GM12878 (cell line): ENCODE results near the gene LIG1. TPM values are rescaled to one million over a fixed set of nuclear protein-coding genes. Genes with fewer than 3 reads are reported as not detected.

Source experiments
- ATAC-seq: fragments of 200-7000 bp; cut with Tn5 transposase; 3 replicates; pipeline ENCODE4 v1.9.1; 2020; ENCODE audit warnings: mild to moderate bottlenecking, moderate library complexity
- BruUV-seq: library from RNA; stranded (reverse); fragments of 400-500 nt; replicated peaks from 2 replicates; lab custom pipeline; 2021; lab: Mats Ljungman, UMichigan
- CTCF ChIA-PET: fragments of 300-600 bp; sonication (Branson Sonifier 250); formaldehyde crosslinking; extraction: SDS; loops from one replicate; lab custom pipeline; 2021; ENCODE audit warnings: inconsistent platforms; lab: Yijun Ruan, JAX
- POLR2A ChIA-PET: fragments of 350-600 bp; formaldehyde crosslinking; extraction: SDS; loops from one replicate; lab custom pipeline; 2021; ENCODE audit warnings: inconsistent platforms; lab: Charles Lee
- RAD21 ChIA-PET: fragments of 300-600 bp; sonication (Branson Sonifier 250); formaldehyde crosslinking; loops from one replicate; lab custom pipeline; 2023; ENCODE audit warnings: antibody characterized with exemption; ENCODE audit not compliant: unreplicated experiment; lab: Charles Lee
- SMC1A ChIA-PET: fragments of 300-600 bp; sonication (Branson Sonifier 250); formaldehyde crosslinking; loops from one replicate; lab custom pipeline; 2023; ENCODE audit not compliant: unreplicated experiment, uncharacterized antibody; lab: Charles Lee
- DNase-seq: peaks from one replicate; pipeline ENCODE4 v3.0.0-alpha.2; 2011; ENCODE audit warnings: low read depth, low spot score
- FAIRE-seq: peaks from 3 replicates; lab custom pipeline; 2011; peaks lifted over from hg19 to GRCh38; lab: Jason Lieb, UNC
- H2AFZ ChIP-seq: 2 replicates; pipeline ENCODE4 v1.6.0; 2011; ENCODE audit warnings: low read depth, low read length, control low read depth; ENCODE audit not compliant: control insufficient read depth
- H3K27ac ChIP-seq: 2 replicates; pipeline ENCODE4 v1.5.1; 2011; ENCODE audit warnings: control low read depth; ENCODE audit not compliant: control insufficient read depth, insufficient read depth
- H3K27me3 ChIP-seq, 2 experiments: replicated peaks in 1 of 2; 2 replicates each; pipeline versions ENCODE4 v1.6.0 to v1.6.1; 2011; ENCODE audit warnings: low read length in 1 of 2; ENCODE audit not compliant: control insufficient read depth in 2 of 2, insufficient read depth in 2 of 2
- H3K36me3 ChIP-seq, 2 experiments: 2 replicates each; pipeline ENCODE4 v1.5.1; 2011; ENCODE audit warnings: low read length in 1 of 2; ENCODE audit not compliant: control insufficient read depth in 2 of 2, insufficient read depth in 2 of 2
- H3K4me1 ChIP-seq: 2 replicates; pipeline ENCODE4 v1.6.1; 2011; ENCODE audit warnings: mild to moderate bottlenecking, low read length, moderate library complexity, mixed read lengths; ENCODE audit not compliant: control insufficient read depth, insufficient read depth
- H3K4me2 ChIP-seq: 2 replicates; pipeline ENCODE4 v1.6.0; 2011; ENCODE audit warnings: control low read depth; ENCODE audit not compliant: control insufficient read depth, insufficient read depth
- H3K4me3 ChIP-seq: fragments of 200-600 bp; sonication (generic); 2 replicates; pipeline ENCODE4 v1.5.1; 2016
- H3K79me2 ChIP-seq: 2 replicates; pipeline ENCODE4 v1.6.0; 2011; ENCODE audit warnings: low read length; ENCODE audit not compliant: control insufficient read depth, insufficient read depth
- H3K9ac ChIP-seq: 2 replicates; pipeline ENCODE4 v1.8.0; 2011; ENCODE audit warnings: low read length, control low read depth, mixed read lengths; ENCODE audit not compliant: control insufficient read depth, insufficient read depth
- H3K9me3 ChIP-seq: replicated peaks from 3 replicates; pipeline ENCODE4 v1.5.1; 2011; ENCODE audit warnings: mild to moderate bottlenecking, low read length; ENCODE audit not compliant: control insufficient read depth, insufficient read depth
- H4K20me1 ChIP-seq: 2 replicates; pipeline ENCODE4 v1.6.0; 2011; ENCODE audit not compliant: control insufficient read depth, insufficient read depth
- BCL11A ChIP-seq: IDR thresholded peaks from 2 replicates; pipeline ENCODE4 v1.6.1; 2011; ENCODE audit warnings: low read depth, low read length
- BCL3 ChIP-seq: IDR thresholded peaks from 2 replicates; pipeline ENCODE4 v1.6.1; 2011; ENCODE audit warnings: borderline replicate concordance, low read depth, mild to moderate bottlenecking, moderate library complexity, low read length; ENCODE audit not compliant: insufficient read depth, poor library complexity, severe bottlenecking
- CTCF ChIP-seq, 3 experiments: IDR thresholded peaks in 2 of 3; conservative IDR thresholded peaks in 1 of 3; 2 replicates each; pipeline ENCODE4 v1.5.1; 2011; ENCODE audit warnings: low read depth in 3 of 3, low read length in 3 of 3, mild to moderate bottlenecking in 3 of 3, control low read depth in 2 of 3, moderate library complexity in 2 of 3, inconsistent platforms in 1 of 3, mixed read lengths in 1 of 3; ENCODE audit not compliant: control insufficient read depth in 2 of 3, insufficient read depth in 1 of 3; ENCODE audit errors: extremely low read depth in 1 of 3
- FOS ChIP-seq: IDR thresholded peaks from 3 replicates; pipeline ENCODE4 v1.6.1; 2011; ENCODE audit warnings: borderline replicate concordance; ENCODE audit not compliant: insufficient read length; ENCODE audit errors: extremely low read depth
- LARP7 ChIP-seq: fragments of 450-650 bp; IDR thresholded peaks from 2 replicates; pipeline ENCODE4 v1.6.1; 2017; ENCODE audit warnings: mild to moderate bottlenecking
- NFYB ChIP-seq: IDR thresholded peaks from 2 replicates; pipeline ENCODE4 v1.6.1; 2011; ENCODE audit warnings: low read depth, mild to moderate bottlenecking, low read length, improper control_type of control experiment, moderate library complexity; ENCODE audit not compliant: insufficient read depth
- ZBED1 ChIP-seq: IDR thresholded peaks from 2 replicates; pipeline ENCODE4 v1.6.1; 2016; ENCODE audit warnings: borderline replicate concordance
- ZNF592 ChIP-seq: fragments of 450-650 bp; IDR thresholded peaks from 2 replicates; pipeline ENCODE4 v1.6.1; 2017; ENCODE audit warnings: mild to moderate bottlenecking, moderate library complexity
- WGBS: methylation state at CpG from one replicate; pipeline ENCODE4 v1.1.6; 2016; ENCODE audit warnings: low lambda C conversion rate; ENCODE audit not compliant: insufficient replicate concordance, insufficient coverage; ENCODE audit errors: missing lambda C conversion rate; 5-methylcytosine and 5-hydroxymethylcytosine counted together
- in situ Hi-C: fragments of 300-500 bp; cut with MboI; formaldehyde crosslinking; loops from 9 replicates; pipeline ENCODE4 v1.14.3; 2018; ENCODE audit warnings: mixed read lengths
- intact Hi-C: fragments of 100-400 bp; cut with micrococcal nuclease; formaldehyde crosslinking; loops from one replicate; pipeline ENCODE4 v1.14.2; 2022; ENCODE audit not compliant: unreplicated experiment
- polyA plus RNA-seq, 11 experiments: library from polyadenylated mRNA; depleted of rRNA in 4 of 11; unstranded in 6 of 11; stranded (reverse) in 5 of 11; fragments of >200 nt; fragmentation: Nextera tagmentation in 4 of 11; fragmentation: Illumina TruSeq in 1 of 11; extraction: Ambion mirVana in 4 of 11; extraction: Trizol in 1 of 11; gene quantifications; 1 replicate in 1 of 11; 2 replicates in 10 of 11; pipeline versions ENCODE4 v1.2.1 to v1.2.3, GENCODE V29; 2011 to 2016; ENCODE audit warnings: inconsistent platforms in 2 of 11, missing spikeins in 2 of 11, low read depth in 1 of 11
- total RNA-seq, 4 experiments: library from RNA; depleted of rRNA in 3 of 4; stranded (reverse); fragments of >200 nt in 3 of 4; fragmentation: Illumina TruSeq in 1 of 4; extraction: Trizol in 1 of 4; gene quantifications; 2 replicates each; pipeline versions ENCODE4 v1.2.1 to v1.2.3, GENCODE V29; 2013 to 2021

The LIG1 gene
- total and polyA plus RNA-seq, 10 of the 15 experiments (the other 5 are each of a cell fraction or from before 2014, with no cell fraction given) = 7.8 to 117 (median 73.7) TPM

GRCh38 chr19:48127561-48127960 is 42.6 kb downstream of the LIG1 start:
- no peaks in the 10 kb centered on the region for H3K9me3 ChIP-seq
- no peak overlapping the region for H3K4me2 ChIP-seq
- H3K36me3 ChIP-seq = peaks cover 7 to 18% of the 10 kb centered on the region in 2 experiments; a peak in 3 of 4 replicates
- no TSS peak for BruUV-seq
- ATAC-seq (no peak), DNase-seq (no peak), FAIRE-seq (no peak)
- POLR2A ChIA-PET = no interaction called here
- H3K27ac ChIP-seq = no peak overlapping the region
- in situ Hi-C loops = no loop called here
- peaks cover 5% of the 10 kb centered on the region for H3K4me1 ChIP-seq
- no peaks in the 10 kb centered on the region for H4K20me1 ChIP-seq
- RAD21 ChIA-PET = no interaction called here
- H3K4me3 ChIP-seq = no peak overlapping the region
- intact Hi-C loops = no loop called here
- TF ChIP-seq ZBED1 (no peak), LARP7 (no peak), ZNF592 (no peak), NFYB (no peak), FOS (no peak), BCL11A (no peak), BCL3 (no peak), CTCF (IDR thresholded peaks at IDR 0.05 in 2 of 3, conservative IDR thresholded peaks at IDR 0.05 in 1 of 3; ENCODE audit: control insufficient read depth in 2 of 3, extremely low read depth in 1 of 3, insufficient read depth in 1 of 3, low read depth in 3 of 3, low read length in 3 of 3) (no peak)
- WGBS = 85% methylated on average over 6 of the region's 6 CpGs
- SMC1A ChIA-PET = no interaction called here
- H3K27me3 ChIP-seq = no peaks in the 10 kb centered on the region
- H3K9ac ChIP-seq = no peak overlapping the region
- no peaks in the 10 kb centered on the region for H3K79me2 ChIP-seq
- no peak overlapping the region for H2AFZ ChIP-seq
- CTCF ChIA-PET = no interaction called here
